SK-N-SH (cell line): ENCODE measurements around the gene PPFIBP2. TPM values are rescaled to one million over a fixed set of nuclear protein-coding genes. Genes with fewer than 3 reads are reported as not detected.

ENCODE experiments used
- CTCF ChIA-PET: fragments of 300-600, 350-600 bp; formaldehyde crosslinking; extraction: SDS; loops from one replicate; lab custom pipeline; 2021; lab: Yijun Ruan, JAX
- POLR2A ChIA-PET: fragments of 350-600 bp; sonication (Branson Sonifier 250); formaldehyde crosslinking; extraction: SDS; loops from one replicate; lab custom pipeline; 2020; ENCODE audit warnings: antibody characterized with exemption, inconsistent platforms; lab: Yijun Ruan, JAX
- DNase-seq: peaks from one replicate; pipeline ENCODE4 v3.0.0; 2012
- H2AFZ ChIP-seq: fragments of 200-600 bp; sonication (generic); 2 replicates; pipeline ENCODE4 v1.8.1; 2016; ENCODE audit warnings: antibody characterized with exemption, mild to moderate bottlenecking, low read depth
- H3F3A ChIP-seq: fragments of 200-600 bp; sonication (generic); replicated peaks from 2 replicates; pipeline ENCODE3; 2016; ENCODE audit warnings: antibody characterized with exemption, mild to moderate bottlenecking; ENCODE audit not compliant: insufficient read depth
- H3K27ac ChIP-seq, 2 experiments: fragments of 200-500 bp in 1 of 2; fragments of 200-600 bp in 1 of 2; sonication (Bioruptor generic) in 1 of 2; sonication (generic), shearing (Covaris generic) in 1 of 2; 2 replicates each; pipeline versions ENCODE4 v1.5.1 to v1.6.1; 2014 to 2016; ENCODE audit warnings: low read depth in 2 of 2, inconsistent platforms in 1 of 2, low read length in 1 of 2, mild to moderate bottlenecking in 1 of 2, mixed read lengths in 1 of 2
- H3K27me3 ChIP-seq: fragments of 200-600 bp; sonication (generic), shearing (Covaris generic); 2 replicates; pipeline ENCODE4 v1.6.1; 2016; ENCODE audit warnings: mixed run types; ENCODE audit not compliant: insufficient read depth
- H3K36me3 ChIP-seq, 2 experiments: fragments of 200-500 bp in 1 of 2; fragments of 200-600 bp in 1 of 2; sonication (Bioruptor generic) in 1 of 2; sonication (generic) in 1 of 2; replicated peaks in 1 of 2; 2 replicates each; pipeline versions ENCODE3 to v1.5.1; 2014 to 2016; ENCODE audit warnings: low read length in 1 of 2, mild to moderate bottlenecking in 1 of 2; ENCODE audit not compliant: insufficient read depth in 2 of 2, control insufficient read depth in 1 of 2
- H3K4me1 ChIP-seq, 2 experiments: fragments of 200-500 bp in 1 of 2; fragments of 200-600 bp in 1 of 2; sonication (Bioruptor generic) in 1 of 2; sonication (generic), shearing (Covaris generic) in 1 of 2; 2 replicates each; pipeline versions ENCODE4 v1.5.1 to v1.6.1; 2014 to 2016; ENCODE audit warnings: low read depth in 1 of 2, low read length in 1 of 2, mixed run types in 1 of 2; ENCODE audit not compliant: insufficient read depth in 2 of 2, control insufficient read depth in 1 of 2
- H3K4me2 ChIP-seq: fragments of 200-600 bp; sonication (generic), shearing (Covaris generic); 2 replicates; pipeline ENCODE4 v1.6.1; 2017; ENCODE audit warnings: mixed run types
- H3K4me3 ChIP-seq, 2 experiments: fragments of 200-500 bp in 1 of 2; fragments of 200-600 bp in 1 of 2; sonication (Bioruptor generic) in 1 of 2; sonication (generic), shearing (Covaris generic) in 1 of 2; 2 replicates each; pipeline versions ENCODE4 v1.5.1 to v1.8.1; 2014 to 2016; ENCODE audit warnings: low read depth in 2 of 2, inconsistent platforms in 1 of 2, low read length in 1 of 2, mild to moderate bottlenecking in 1 of 2, mixed read lengths in 1 of 2, moderate library complexity in 1 of 2
- H3K79me2 ChIP-seq: fragments of 200-600 bp; sonication (generic); 2 replicates; pipeline ENCODE4 v1.8.1; 2017; ENCODE audit warnings: mild to moderate bottlenecking; ENCODE audit not compliant: insufficient read depth
- H3K9ac ChIP-seq: fragments of 200-600 bp; sonication (generic); 2 replicates; pipeline ENCODE4 v1.6.1; 2017; ENCODE audit warnings: mixed run types
- H3K9me2 ChIP-seq: fragments of 200-600 bp; sonication (generic); 2 replicates; pipeline ENCODE4 v1.6.1; 2017; ENCODE audit warnings: mixed run types
- H3K9me3 ChIP-seq: fragments of 200-600 bp; sonication (generic); 2 replicates; pipeline ENCODE4 v1.6.1; 2017; ENCODE audit warnings: mixed run types, mild to moderate bottlenecking, moderate library complexity
- H4K20me1 ChIP-seq: fragments of 200-600 bp; sonication (generic); 2 replicates; pipeline ENCODE4 v1.6.1; 2017; ENCODE audit warnings: mild to moderate bottlenecking, mixed run types; ENCODE audit not compliant: insufficient read depth
- CHD2 ChIP-seq: fragments of 150-350 bp; IDR thresholded peaks from 2 replicates; pipeline ENCODE4 v1.6.1; 2018; ENCODE audit warnings: low read length; ENCODE audit not compliant: partially characterized antibody
- CTCF ChIP-seq: fragments of 200-600 bp; sonication (generic); IDR thresholded peaks from 2 replicates; pipeline ENCODE4 v1.6.1; 2017; ENCODE audit warnings: antibody characterized with exemption, mild to moderate bottlenecking, moderate library complexity
- FOXJ3 ChIP-seq: sonication (generic); formaldehyde crosslinking; IDR thresholded peaks from 2 replicates; pipeline ENCODE4 v1.5.1; 2020; ENCODE audit warnings: mild to moderate bottlenecking, missing genetic modification reagents
- FOXM1 ChIP-seq: IDR thresholded peaks from 2 replicates; pipeline ENCODE4 v1.4.0; 2012; ENCODE audit warnings: low read depth, mild to moderate bottlenecking
- GABPA ChIP-seq: IDR thresholded peaks from 2 replicates; pipeline ENCODE4 v1.4.0; 2012; ENCODE audit warnings: low read depth, mild to moderate bottlenecking
- JUND ChIP-seq: IDR thresholded peaks from 2 replicates; pipeline ENCODE4 v1.4.0; 2012
- MAX ChIP-seq: IDR thresholded peaks from 2 replicates; pipeline ENCODE4 v1.4.0; 2012; ENCODE audit warnings: low read depth
- MEF2A ChIP-seq: IDR thresholded peaks from 2 replicates; pipeline ENCODE4 v1.4.0; 2012; ENCODE audit warnings: low read depth, borderline replicate concordance
- MXI1 ChIP-seq: IDR thresholded peaks from 2 replicates; pipeline ENCODE4 v1.6.1; 2012; ENCODE audit warnings: mild to moderate bottlenecking, low read depth, low read length, improper control_type of control experiment
- NFIC ChIP-seq: IDR thresholded peaks from 2 replicates; pipeline ENCODE4 v1.4.0; 2012; ENCODE audit warnings: borderline replicate concordance
- PBX3 ChIP-seq: IDR thresholded peaks from 2 replicates; pipeline ENCODE4; 2012
- REST ChIP-seq: IDR thresholded peaks from 2 replicates; pipeline ENCODE4 v1.6.1; 2012; ENCODE audit warnings: mild to moderate bottlenecking, low read depth, low read length, moderate library complexity
- RFX5 ChIP-seq: IDR thresholded peaks from 2 replicates; pipeline ENCODE4 v1.6.1; 2012; ENCODE audit warnings: mild to moderate bottlenecking, improper control_type of control experiment, low read length
- SIN3A ChIP-seq: IDR thresholded peaks from 2 replicates; pipeline ENCODE4 v1.6.1; 2012; ENCODE audit warnings: low read depth, mild to moderate bottlenecking, low read length, moderate library complexity, borderline replicate concordance
- SMC3 ChIP-seq: IDR thresholded peaks from 2 replicates; pipeline ENCODE4 v1.6.1; 2012; ENCODE audit warnings: low read depth, low read length, improper control_type of control experiment
- TEAD4 ChIP-seq: IDR thresholded peaks from 2 replicates; pipeline ENCODE4 v1.4.0; 2012; ENCODE audit warnings: mild to moderate bottlenecking, borderline replicate concordance; ENCODE audit not compliant: insufficient read depth
- USF2 ChIP-seq: fragments of 150-350 bp; IDR thresholded peaks from 2 replicates; pipeline ENCODE4 v1.6.1; 2017; ENCODE audit warnings: antibody characterized with exemption, low read length, low read depth, borderline replicate concordance
- ZBTB33 ChIP-seq: IDR thresholded peaks from 2 replicates; pipeline ENCODE4 v1.4.0; 2012; ENCODE audit warnings: low read depth, borderline replicate concordance
- WGBS: methylation state at CpG from one replicate; pipeline ENCODE4 v1.1.6; 2017; ENCODE audit warnings: low lambda C conversion rate; 5-methylcytosine and 5-hydroxymethylcytosine counted together
- polyA plus RNA-seq, 3 experiments: library from polyadenylated mRNA; depleted of rRNA; stranded (reverse); fragments of >200 nt; gene quantifications; 2 replicates each; pipeline ENCODE4 v1.2.3, GENCODE V29; 2012

PPFIBP2 gene
- polyA plus RNA-seq, 1 of the 3 experiments (the other 2 are of a cell fraction): 0.67 TPM

- no peak overlapping the region for H3K4me3 ChIP-seq
- no peaks in the 10 kb centered on the region for H3K9me2 ChIP-seq
- H2AFZ ChIP-seq: no peak overlapping the region
- TF ChIP-seq SMC3: no peak
- TF ChIP-seq MXI1: no peak
- no peak for TF ChIP-seq CHD2
- TF ChIP-seq PBX3: no peak
- no peak for TF ChIP-seq RFX5
- no peak for TF ChIP-seq USF2
- no peak for TF ChIP-seq CTCF
- no peak for TF ChIP-seq MEF2A
- no peak for TF ChIP-seq MAX
- TF ChIP-seq FOXM1: no peak
- TF ChIP-seq NFIC: no peak
- TF ChIP-seq ZBTB33: no peak
- no peak for TF ChIP-seq FOXJ3 (CRISPR knock-in tag)
- no peak for TF ChIP-seq TEAD4
- no peak for TF ChIP-seq JUND
- no peak for TF ChIP-seq REST
- no peak for TF ChIP-seq GABPA
- no peak for TF ChIP-seq SIN3A
- TF ChIP-seq, all 33 proteins: peak for 0
- no peak overlapping the region for H3K27ac ChIP-seq
- peaks cover 0 to 7% of the 10 kb centered on the region in 2 experiments; a peak in 1 of 4 replicates for H3K4me1 ChIP-seq
- 78% methylated on average over 8 of the region's 16 CpGs for WGBS
- no peaks in the 10 kb centered on the region for H3F3A ChIP-seq
- no peak for DNase-seq
- H3K4me2 ChIP-seq: no peak overlapping the region
- H3K9me3 ChIP-seq: no peaks in the 10 kb centered on the region
- no peaks in the 10 kb centered on the region for H3K79me2 ChIP-seq
- ChIA-PET POLR2A (no interaction called here), CTCF (interaction anchor here (1.5 to 2.0 kb wide), 3 partner anchors 96 to 230 kb away, joined by 3 to 8 read pairs (median 5); no protein-coding TSS in a partner anchor)
- H3K27me3 ChIP-seq: peaks cover 19% of the 10 kb centered on the region; the same call in 1 of the 2 replicates
- no peak overlapping the region for H3K9ac ChIP-seq
- H4K20me1 ChIP-seq: no peaks in the 10 kb centered on the region
- no peaks in the 10 kb centered on the region for H3K36me3 ChIP-seq
Observed at GRCh38 chr11:7672276-7672959, 158.6 kb downstream of the PPFIBP2 start.
